Mucosa of descending colon (tissue), 3 donors: ENCODE measurements around the gene LNX1. TPM values are rescaled to one million over a fixed set of nuclear protein-coding genes. Genes with fewer than 3 reads are reported as not detected.

ENCODE experiments used
- ATAC-seq: fragments of 200-7000 bp; cut with Tn5 transposase; one replicate; pipeline ENCODE4 v1.9.1; 2020; ENCODE audit warnings: mild to moderate bottlenecking, moderate library complexity
- DNase-seq, 3 donors: peaks; one replicate each; pipeline ENCODE4 v3.0.0-alpha.2; 2020
- H3K36me3 ChIP-seq: fragments of 200-600 bp; one replicate; pipeline ENCODE4 v1.8.0; 2021; ENCODE audit warnings: low read depth, mild to moderate bottlenecking
- H3K4me1 ChIP-seq: fragments of 200-600 bp; one replicate; pipeline ENCODE4 v1.8.0; 2021; ENCODE audit warnings: low read depth, mild to moderate bottlenecking
- H3K4me3 ChIP-seq: fragments of 200-600 bp; one replicate; pipeline ENCODE4 v1.8.0; 2021; ENCODE audit warnings: mild to moderate bottlenecking
- H3K9me3 ChIP-seq: fragments of 200-600 bp; one replicate; pipeline ENCODE4 v1.8.0; 2021; ENCODE audit warnings: mild to moderate bottlenecking
- intact Hi-C, 2 donors: fragments of 100-400 bp; cut with DNase I in 1 of 2; cut with micrococcal nuclease in 1 of 2; formaldehyde crosslinking; loops; one replicate each; pipeline versions ENCODE4 v1.11.0 to v1.11.1; 2022; cut with DNase I, micrococcal nuclease
- total RNA-seq, 3 donors: library from RNA; stranded (reverse); fragmentation: NEBNext Ultra II Directional in 2 of 3; extraction: Animal tissue kit (Norgen Biotek cat#: 25700) in 2 of 3; gene quantifications; one replicate each; pipeline versions ENCODE4 v1.2.1 to v1.2.4, GENCODE V29; 2021 to 2023
- TF ChIP-seq, protein P1 (sequence below): fragments of 200-600 bp; IDR thresholded peaks from one replicate; pipeline ENCODE4 v1.8.0; 2022; ENCODE audit warnings: antibody characterized with exemption, mild to moderate bottlenecking
- donor health status: DM: no; HTN: no; CAD: no; lungs with moderate emphysema.
- donor health status: DM: no; HTN: no; CAD: no.
- donor health status: DM: no; HTN: yes; CAD: no.

LNX1 gene
- total RNA-seq, 3 donors from 2014 or later: 8.2 to 24.3 (median 23.2) TPM

DNA sequence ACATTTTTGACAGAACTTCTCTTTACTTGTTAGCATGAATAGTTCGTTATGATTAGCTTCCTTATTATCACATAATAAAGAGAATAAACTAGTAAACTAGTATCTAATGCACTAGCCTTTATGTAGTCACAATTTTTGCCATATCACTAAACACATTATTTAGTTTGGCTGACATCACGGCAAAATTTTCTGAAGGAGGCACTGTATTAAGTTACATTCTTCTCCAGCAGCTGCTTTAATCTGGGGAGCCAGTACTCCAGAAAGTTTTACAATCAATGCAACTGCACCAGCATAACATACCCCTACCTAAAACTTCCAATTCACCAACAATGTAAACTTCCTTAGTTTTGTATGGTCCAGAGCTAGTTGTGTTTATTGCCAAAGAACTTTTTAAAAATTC is 126.0 kb downstream of the LNX1 start:
- intact Hi-C loops: no loop called here
- ATAC-seq: no peak
- no peaks in the 10 kb centered on the region for H3K4me1 ChIP-seq
- no peak for DNase-seq
- H3K9me3 ChIP-seq: peaks cover 10% of the 10 kb centered on the region
- H3K4me3 ChIP-seq: no peak overlapping the region
- TF ChIP-seq, protein P1, sequence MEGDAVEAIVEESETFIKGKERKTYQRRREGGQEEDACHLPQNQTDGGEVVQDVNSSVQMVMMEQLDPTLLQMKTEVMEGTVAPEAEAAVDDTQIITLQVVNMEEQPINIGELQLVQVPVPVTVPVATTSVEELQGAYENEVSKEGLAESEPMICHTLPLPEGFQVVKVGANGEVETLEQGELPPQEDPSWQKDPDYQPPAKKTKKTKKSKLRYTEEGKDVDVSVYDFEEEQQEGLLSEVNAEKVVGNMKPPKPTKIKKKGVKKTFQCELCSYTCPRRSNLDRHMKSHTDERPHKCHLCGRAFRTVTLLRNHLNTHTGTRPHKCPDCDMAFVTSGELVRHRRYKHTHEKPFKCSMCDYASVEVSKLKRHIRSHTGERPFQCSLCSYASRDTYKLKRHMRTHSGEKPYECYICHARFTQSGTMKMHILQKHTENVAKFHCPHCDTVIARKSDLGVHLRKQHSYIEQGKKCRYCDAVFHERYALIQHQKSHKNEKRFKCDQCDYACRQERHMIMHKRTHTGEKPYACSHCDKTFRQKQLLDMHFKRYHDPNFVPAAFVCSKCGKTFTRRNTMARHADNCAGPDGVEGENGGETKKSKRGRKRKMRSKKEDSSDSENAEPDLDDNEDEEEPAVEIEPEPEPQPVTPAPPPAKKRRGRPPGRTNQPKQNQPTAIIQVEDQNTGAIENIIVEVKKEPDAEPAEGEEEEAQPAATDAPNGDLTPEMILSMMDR: no peak
- H3K36me3 ChIP-seq: no peaks in the 10 kb centered on the region

DNA sequence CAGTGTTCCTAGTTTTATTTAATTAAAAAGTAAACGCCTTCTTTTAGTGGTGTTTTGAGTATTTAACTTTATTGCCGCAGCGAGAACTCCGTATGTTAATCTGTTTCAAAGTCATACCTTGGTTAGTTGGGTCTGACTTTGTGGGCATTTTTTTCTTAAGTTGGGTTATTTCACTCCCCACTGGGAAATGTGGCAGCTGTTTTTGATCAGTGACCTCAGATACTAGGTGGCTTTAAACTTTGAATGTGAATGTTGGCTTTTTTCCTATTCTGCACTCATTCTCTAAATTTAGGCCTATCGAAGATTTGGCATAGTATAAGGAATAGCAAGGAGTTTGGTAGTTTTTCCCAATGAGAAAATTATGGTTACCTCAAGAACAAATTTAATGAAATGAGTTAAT is 127.9 kb downstream of the LNX1 start:
- DNase-seq (no peak), ATAC-seq (no peak)
- H3K4me3 ChIP-seq: no peak overlapping the region
- peaks cover 10% of the 10 kb centered on the region for H3K9me3 ChIP-seq
- H3K4me1 ChIP-seq: no peaks in the 10 kb centered on the region
- no peaks in the 10 kb centered on the region for H3K36me3 ChIP-seq
- intact Hi-C loops: no loop called here
- TF ChIP-seq, protein P1: no peak

DNA sequence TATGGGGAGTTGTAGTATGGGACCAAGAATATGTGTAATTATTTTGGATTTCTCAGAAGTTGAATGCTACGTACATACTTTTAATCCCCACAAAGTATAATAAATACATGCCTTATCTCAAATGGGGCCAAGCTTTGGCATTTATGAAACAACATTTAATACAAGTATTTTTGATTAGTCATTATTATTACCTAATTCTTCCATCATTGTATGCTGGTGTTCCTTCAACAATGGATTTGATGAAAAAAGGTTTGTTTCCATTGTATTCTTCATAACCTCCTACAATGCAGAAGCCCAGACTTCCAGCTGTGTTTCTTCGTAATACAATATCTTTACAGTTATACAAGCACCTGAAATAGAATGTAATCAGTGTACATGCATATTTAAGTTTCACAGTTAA is 130.0 kb downstream of the LNX1 start:
- no peaks in the 10 kb centered on the region for H3K36me3 ChIP-seq
- DNase-seq (no peak), ATAC-seq (no peak)
- no peak overlapping the region for H3K4me3 ChIP-seq
- intact Hi-C loops: no loop called here
- TF ChIP-seq, protein P1: no peak
- peaks cover 2% of the 10 kb centered on the region for H3K9me3 ChIP-seq
- no peaks in the 10 kb centered on the region for H3K4me1 ChIP-seq

DNA sequence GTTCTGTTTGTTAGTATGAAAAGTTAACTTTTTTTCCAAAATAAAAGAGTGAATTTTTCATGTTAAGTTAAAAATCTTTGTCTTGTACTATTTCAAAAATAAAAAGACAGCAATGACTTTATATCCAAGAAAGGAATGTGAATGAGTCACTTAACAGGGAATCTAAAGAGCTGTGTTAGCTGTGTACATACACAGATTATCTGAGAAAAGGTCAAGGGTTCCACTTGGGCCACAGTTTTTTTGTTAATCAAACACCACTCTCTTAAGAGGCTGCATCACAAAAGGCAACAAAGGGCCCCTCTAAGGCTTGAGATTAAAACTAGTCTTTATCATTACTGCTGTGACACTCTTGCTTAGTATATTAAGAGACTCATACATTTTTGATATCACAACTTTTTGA is 131.7 kb downstream of the LNX1 start:
- TF ChIP-seq, protein P1: no peak
- no peaks in the 10 kb centered on the region for H3K9me3 ChIP-seq
- ATAC-seq: peak; percentile 42
- intact Hi-C loops: no loop called here
- no peak for DNase-seq
- no peaks in the 10 kb centered on the region for H3K4me1 ChIP-seq
- no peaks in the 10 kb centered on the region for H3K36me3 ChIP-seq
- no peak overlapping the region for H3K4me3 ChIP-seq

DNA sequence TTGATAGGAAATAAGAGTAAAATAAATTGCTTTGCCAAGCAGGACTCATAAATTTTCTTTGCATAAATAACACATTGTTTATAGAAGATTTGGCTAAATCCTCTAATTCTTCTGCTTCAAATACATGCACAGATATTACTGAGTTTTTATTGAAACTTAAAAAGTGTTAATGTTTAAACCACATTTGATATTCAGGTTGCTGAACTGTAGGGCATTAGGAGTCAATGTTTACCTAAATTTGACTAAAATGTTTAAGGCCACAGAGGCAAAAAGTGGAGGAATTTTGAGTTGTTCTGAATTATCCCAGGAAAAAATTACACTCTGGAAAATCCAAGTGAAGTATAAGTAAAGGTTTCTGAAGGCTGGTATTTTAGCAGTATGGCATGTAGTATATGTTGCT is 135.1 kb downstream of the LNX1 start:
- DNase-seq (no peak), ATAC-seq (no peak)
- Histone ChIP-seq H3K36me3 (no peaks in the 10 kb centered on the region), H3K4me3 (no peak overlapping the region), H3K4me1 (no peaks in the 10 kb centered on the region), H3K9me3 (no peaks in the 10 kb centered on the region)
- TF ChIP-seq, protein P1: no peak
- intact Hi-C loops: no loop called here

DNA sequence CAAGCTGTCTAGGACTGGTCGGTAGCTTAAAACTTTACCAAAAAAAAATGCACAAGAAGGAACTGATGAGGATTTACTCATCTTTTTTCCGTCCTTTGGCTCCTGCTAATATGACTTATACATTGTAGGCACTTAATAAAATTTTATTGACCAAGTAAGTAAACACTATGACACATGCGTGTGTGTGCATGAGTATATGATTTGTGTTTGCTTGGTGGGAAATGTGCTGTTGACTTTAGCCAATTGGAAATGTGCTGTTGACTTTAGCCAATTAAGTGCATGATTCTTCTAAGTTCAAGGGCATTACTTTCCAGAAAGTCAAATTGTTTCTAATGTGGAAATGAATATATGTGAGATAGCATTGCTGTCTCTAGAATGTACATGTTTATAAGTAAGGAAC is 135.5 kb downstream of the LNX1 start:
- no peaks in the 10 kb centered on the region for H3K9me3 ChIP-seq
- ATAC-seq (no peak), DNase-seq (no peak)
- intact Hi-C loops: no loop called here
- no peak overlapping the region for H3K4me3 ChIP-seq
- no peaks in the 10 kb centered on the region for H3K4me1 ChIP-seq
- TF ChIP-seq, protein P1: no peak
- no peaks in the 10 kb centered on the region for H3K36me3 ChIP-seq
